ENCODE results near the gene FAM50B. TPM values are rescaled to one million over a fixed set of nuclear protein-coding genes. Genes with fewer than 3 reads are reported as not detected.
A peak's percentile ranks its signal among the peaks of the same experiment; 100 is the strongest.

The FAM50B gene
- total and polyA plus RNA-seq, 2 of the 13 experiments (the other 11 are each of a cell fraction or from before 2014, with no cell fraction given): 0.05 TPM; not detected in 1

DNA sequence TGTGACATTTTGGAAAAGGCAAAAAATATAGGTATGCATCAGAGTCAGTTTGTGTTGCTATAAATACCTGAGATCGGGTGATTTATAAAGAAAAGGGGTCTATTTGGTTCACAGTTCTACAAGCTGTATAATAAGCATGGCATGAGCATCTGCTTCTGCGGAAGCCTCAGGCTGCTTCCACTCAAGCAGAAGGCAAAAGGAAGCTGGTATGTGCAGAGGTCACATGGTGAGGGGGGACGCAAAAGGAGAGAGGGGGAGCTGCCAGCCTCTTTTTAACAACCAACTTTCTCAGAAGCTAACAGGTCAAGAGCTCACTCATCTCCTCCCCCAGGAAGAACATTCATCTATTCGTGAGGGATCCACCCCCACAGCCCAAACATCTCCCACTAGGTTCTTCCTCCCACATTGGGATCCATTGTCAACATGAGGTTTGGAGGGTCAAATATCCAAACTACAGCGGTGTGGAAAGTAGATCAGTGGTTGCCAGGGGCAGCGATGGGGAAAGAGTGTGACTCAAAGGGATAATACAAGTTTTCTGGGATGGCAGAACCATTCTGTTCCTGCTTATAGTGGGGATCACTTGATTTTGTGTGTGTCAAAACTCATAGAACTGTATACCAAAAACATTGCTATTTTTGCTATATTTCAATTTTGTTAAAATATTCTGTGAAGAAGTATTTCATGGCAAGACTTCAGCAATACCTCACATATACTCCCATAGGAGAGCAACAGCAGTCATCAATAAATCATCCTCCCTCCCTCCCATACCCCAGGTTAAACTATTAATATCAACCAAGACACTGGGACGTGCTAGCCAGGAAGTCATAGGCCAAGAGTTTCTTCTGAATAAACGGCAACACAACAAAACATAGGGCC lies 9.9 kb upstream of the FAM50B start (continued):
- TF ChIP-seq, protein P1, sequence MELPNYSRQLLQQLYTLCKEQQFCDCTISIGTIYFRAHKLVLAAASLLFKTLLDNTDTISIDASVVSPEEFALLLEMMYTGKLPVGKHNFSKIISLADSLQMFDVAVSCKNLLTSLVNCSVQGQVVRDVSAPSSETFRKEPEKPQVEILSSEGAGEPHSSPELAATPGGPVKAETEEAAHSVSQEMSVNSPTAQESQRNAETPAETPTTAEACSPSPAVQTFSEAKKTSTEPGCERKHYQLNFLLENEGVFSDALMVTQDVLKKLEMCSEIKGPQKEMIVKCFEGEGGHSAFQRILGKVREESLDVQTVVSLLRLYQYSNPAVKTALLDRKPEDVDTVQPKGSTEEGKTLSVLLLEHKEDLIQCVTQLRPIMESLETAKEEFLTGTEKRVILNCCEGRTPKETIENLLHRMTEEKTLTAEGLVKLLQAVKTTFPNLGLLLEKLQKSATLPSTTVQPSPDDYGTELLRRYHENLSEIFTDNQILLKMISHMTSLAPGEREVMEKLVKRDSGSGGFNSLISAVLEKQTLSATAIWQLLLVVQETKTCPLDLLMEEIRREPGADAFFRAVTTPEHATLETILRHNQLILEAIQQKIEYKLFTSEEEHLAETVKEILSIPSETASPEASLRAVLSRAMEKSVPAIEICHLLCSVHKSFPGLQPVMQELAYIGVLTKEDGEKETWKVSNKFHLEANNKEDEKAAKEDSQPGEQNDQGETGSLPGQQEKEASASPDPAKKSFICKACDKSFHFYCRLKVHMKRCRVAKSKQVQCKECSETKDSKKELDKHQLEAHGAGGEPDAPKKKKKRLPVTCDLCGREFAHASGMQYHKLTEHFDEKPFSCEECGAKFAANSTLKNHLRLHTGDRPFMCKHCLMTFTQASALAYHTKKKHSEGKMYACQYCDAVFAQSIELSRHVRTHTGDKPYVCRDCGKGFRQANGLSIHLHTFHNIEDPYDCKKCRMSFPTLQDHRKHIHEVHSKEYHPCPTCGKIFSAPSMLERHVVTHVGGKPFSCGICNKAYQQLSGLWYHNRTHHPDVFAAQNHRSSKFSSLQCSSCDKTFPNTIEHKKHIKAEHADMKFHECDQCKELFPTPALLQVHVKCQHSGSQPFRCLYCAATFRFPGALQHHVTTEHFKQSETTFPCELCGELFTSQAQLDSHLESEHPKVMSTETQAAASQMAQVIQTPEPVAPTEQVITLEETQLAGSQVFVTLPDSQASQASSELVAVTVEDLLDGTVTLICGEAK (IDR thresholded peaks at IDR 0.05): no peak
- TF ChIP-seq, protein P1 (CRISPR knock-in tag; IDR thresholded peaks at IDR 0.05): no peak
- TF ChIP-seq ZNF24 (IDR thresholded peaks at IDR 0.05) (no peak), TEAD3 (CRISPR knock-in tag; optimal IDR thresholded peaks at IDR 0.05; ENCODE audit: borderline replicate concordance) (peak; percentile 90), NPAS2 (CRISPR knock-in tag; IDR thresholded peaks at IDR 0.05; ENCODE audit: borderline replicate concordance) (no peak), XBP1 (CRISPR knock-in tag; IDR thresholded peaks at IDR 0.05) (no peak), ZNF10 (CRISPR knock-in tag; IDR thresholded peaks at IDR 0.05; ENCODE audit: borderline replicate concordance, low read depth) (no peak), GZF1 (CRISPR knock-in tag; IDR thresholded peaks at IDR 0.05) (0 out of 2 replicates have a peak, but pooled peaks have one; percentile 1), SP140L (CRISPR knock-in tag; IDR thresholded peaks at IDR 0.05; ENCODE audit: borderline replicate concordance) (no peak), KLF6 (CRISPR knock-in tag; IDR thresholded peaks at IDR 0.05) (no peak), STAT5B (CRISPR knock-in tag; IDR thresholded peaks at IDR 0.05) (no peak), PCBP2 (optimal IDR thresholded peaks at IDR 0.05; ENCODE audit: low read depth, low read length, poor library complexity, severe bottlenecking) (no peak), ZNF546 (CRISPR knock-in tag; conservative IDR thresholded peaks at IDR 0.05) (peak; percentile 95), JUND (CRISPR knock-in tag; IDR thresholded peaks at IDR 0.05) (no peak; the same call in 1 of the 2 replicates)
- TF ChIP-seq, protein P2, sequence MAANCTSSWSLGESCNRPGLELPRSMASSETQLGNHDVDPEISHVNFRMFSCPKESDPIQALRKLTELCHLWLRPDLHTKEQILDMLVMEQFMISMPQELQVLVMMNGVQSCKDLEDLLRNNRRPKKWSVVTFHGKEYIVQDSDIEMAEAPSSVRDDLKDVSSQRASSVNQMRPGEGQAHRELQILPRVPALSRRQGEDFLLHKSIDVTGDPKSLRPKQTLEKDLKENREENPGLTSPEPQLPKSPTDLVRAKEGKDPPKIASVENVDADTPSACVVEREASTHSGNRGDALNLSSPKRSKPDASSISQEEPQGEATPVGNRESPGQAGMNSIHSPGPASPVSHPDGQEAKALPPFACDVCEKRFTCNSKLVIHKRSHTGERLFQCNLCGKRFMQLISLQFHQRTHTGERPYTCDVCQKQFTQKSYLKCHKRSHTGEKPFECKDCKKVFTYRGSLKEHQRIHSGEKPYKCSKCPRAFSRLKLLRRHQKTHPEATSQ (CRISPR knock-in tag; IDR thresholded peaks at IDR 0.05; ENCODE audit: borderline replicate concordance): peak; percentile 64; the same call in 1 of the 2 replicates
- TF ChIP-seq, protein P3, sequence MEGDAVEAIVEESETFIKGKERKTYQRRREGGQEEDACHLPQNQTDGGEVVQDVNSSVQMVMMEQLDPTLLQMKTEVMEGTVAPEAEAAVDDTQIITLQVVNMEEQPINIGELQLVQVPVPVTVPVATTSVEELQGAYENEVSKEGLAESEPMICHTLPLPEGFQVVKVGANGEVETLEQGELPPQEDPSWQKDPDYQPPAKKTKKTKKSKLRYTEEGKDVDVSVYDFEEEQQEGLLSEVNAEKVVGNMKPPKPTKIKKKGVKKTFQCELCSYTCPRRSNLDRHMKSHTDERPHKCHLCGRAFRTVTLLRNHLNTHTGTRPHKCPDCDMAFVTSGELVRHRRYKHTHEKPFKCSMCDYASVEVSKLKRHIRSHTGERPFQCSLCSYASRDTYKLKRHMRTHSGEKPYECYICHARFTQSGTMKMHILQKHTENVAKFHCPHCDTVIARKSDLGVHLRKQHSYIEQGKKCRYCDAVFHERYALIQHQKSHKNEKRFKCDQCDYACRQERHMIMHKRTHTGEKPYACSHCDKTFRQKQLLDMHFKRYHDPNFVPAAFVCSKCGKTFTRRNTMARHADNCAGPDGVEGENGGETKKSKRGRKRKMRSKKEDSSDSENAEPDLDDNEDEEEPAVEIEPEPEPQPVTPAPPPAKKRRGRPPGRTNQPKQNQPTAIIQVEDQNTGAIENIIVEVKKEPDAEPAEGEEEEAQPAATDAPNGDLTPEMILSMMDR (CRISPR knock-in tag; IDR thresholded peaks at IDR 0.05): peak; percentile 14; the same call in 1 of the 2 replicates
- TF ChIP-seq, protein P4, sequence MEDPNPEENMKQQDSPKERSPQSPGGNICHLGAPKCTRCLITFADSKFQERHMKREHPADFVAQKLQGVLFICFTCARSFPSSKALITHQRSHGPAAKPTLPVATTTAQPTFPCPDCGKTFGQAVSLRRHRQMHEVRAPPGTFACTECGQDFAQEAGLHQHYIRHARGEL (CRISPR knock-in tag; IDR thresholded peaks at IDR 0.05): no peak

All from HepG2 (cell line).